ENCODE results near the gene BICRAL.
"Not testable (repeated sequence)": the region's sequence is repeated elsewhere in the genome, so short reads cannot be mapped to it uniquely, and the experiment has no call there.

The BICRAL gene

GRCh38 chr6:42764911-42765648 is 16.8 kb upstream of the BICRAL start:
- no peak for DNase-seq

DNA sequence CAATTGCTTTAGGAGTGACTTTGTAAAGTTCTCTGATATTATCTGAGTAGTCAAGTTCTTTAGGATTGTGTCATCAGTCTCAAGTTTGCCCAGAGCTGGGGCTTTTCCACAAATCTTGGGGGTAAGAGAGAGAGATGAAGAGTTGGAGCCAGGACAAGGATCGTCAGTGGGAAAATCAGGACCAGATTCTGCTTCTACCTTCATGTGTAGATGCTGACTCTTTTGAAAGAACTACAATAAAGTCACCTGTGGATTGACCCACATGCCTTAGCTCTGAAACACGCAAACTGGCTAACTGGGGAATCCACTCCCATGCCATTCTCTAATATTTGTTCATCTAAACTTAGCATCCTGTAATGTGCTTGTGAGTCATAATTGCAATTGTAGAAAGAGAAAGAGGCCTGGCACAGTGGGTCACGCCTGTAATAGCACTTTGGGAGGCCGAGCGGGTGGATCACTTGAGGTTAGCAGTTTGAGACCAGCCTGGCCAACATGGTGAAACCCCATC is 15.6 kb upstream of the BICRAL start:
- no peak for DNase-seq

- no peak for DNase-seq
Observed at GRCh38 chr6:42769051-42769450, 12.8 kb upstream of the BICRAL start.

- no peak for DNase-seq
Observed at GRCh38 chr6:42769836-42770235, 12.0 kb upstream of the BICRAL start.

- no peak for DNase-seq
Observed at GRCh38 chr6:42771741-42772100, 10.1 kb upstream of the BICRAL start.

DNA sequence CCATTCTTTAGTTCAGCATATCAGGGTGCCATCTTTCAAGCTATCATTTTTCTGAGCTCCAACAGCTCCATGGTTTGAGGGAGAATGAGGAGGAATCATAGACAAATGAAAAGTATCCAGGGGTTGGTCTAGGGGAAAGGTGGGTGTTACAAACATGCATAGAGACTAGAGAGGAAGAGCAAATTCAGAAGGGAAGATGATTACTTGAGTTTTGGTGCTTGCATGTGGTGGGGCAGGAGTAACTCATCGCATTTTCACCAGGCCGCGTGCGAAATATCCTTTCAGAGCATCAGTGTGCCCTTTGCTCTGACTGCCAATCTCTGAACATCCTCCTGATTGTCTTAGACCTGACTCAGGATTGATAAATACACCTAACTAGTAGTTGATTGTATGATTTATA is 7.7 kb upstream of the BICRAL start:
- DNase-seq = no peak

- not testable (repeated sequence) for DNase-seq
Observed at GRCh38 chr6:42774821-42775487, 6.9 kb upstream of the BICRAL start.

- no peak for DNase-seq
Observed at GRCh38 chr6:42777126-42777822, 4.6 kb upstream of the BICRAL start.

DNA sequence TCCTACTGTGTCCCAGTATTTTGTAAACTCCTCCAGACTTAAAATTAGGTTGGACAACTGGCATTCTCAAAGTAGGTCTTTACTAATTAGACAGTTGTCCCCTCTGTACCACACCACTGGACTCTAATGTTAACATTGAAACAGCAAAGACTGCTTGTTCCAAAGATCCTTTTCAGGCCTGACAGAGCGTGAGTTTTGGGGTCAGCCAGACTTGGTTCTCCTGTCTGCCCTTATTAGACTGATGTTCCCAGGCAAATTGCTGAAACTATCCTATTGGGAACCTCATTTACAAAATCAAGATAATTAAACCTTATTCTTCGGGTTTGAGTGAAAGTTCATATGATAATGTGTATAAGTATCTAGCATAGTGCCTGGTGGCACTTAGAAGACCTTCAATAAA is 3.7 kb upstream of the BICRAL start:
- no peak for DNase-seq

DNA sequence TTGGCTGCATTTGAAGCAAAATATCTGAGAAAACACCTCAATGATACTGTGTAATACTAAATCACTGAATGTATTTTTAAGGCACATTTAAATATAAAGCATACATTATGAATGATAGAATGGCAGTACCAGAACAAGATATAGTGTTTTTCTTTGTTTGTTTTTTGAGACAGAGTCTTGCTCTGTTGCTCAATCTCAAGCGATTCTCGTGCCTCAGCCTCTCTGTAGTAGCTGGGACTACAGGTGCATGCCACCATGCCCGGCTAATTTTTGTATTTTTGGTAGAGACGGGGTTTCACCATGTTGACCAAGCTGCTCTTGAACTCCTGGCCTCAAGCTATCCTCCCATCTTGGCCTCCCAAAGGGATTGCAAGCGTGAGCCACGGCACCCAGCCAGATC is 2.3 kb upstream of the BICRAL start:
- no peak for DNase-seq

DNA sequence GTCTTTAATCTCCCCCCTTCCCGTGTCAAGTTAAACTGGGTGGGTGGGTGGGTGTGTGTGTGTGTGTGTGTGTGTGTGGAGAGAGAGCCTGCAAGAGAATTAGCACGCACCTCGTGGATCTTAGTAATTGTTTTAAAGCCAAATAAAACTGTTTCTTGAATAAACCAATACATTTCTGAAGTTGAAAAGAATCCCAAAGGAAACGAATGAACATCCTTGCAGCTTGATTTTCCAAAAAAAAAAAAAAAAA is 381 bp upstream of the BICRAL start:
- peak in 1 of 2 experiments; percentile 28 for DNase-seq

DNA sequence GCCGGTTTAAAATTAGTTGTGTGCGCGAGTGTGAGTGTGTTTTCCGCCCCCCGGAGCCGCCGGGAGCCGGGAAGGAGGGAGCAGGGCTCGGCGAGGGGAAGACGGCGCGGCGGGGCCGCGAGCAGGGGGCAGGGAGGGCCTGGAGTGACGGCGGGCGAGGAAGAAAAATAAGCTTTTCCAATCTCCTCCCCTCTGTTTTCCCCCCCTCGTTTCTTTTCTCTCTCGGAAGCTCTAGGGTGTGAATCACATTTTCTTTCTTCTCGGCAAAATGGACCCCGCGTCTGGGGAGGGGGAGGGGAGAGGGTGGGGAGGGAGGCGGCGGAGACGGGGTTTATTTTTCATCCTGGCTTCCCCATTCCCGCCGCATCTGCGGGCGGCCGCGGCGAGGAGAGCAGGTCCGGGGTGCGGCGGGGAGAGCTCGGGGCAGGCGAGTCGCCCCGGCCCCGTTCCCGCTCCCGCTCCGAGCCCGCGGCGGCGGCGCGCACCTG is 881 bp downstream of the BICRAL start:
- DNase-seq = peak; percentile 63 to 75

DNA sequence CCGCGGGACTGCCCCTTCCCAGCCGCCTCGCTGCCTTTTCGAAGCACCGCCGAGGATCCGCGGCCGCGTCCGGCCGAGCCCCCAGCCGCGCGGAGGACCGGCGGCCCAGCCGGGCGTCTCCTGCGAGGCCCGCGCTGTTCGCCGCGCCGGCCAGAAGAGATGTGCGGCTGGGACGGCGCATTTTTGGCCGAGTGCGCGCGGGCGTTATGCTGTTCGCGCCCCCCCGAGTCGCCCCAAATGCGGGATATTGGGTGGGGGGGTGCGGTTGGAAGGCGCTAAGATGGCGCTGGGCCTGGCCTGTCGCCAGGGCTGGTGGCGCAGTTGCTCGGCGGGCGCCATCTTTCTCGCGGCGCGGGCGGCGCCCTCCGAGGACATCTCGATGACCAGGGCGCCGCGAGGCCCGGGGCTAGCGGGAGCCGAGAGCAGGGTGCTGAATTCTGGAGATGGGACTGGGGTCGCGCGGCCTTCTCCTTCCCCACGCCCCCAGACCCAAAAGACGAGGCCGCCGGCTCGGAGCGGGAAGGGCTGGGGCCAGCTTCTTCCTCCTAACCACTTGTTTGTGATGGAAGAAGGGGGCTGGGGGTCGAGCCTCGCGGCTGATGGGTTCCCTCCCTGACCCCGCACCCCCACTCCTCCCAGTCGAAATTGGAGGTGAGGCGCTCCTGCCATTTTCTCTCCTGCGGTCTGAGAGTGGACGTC is 1.5 kb downstream of the BICRAL start:
- peak; percentile 33 to 71 for DNase-seq

DNA sequence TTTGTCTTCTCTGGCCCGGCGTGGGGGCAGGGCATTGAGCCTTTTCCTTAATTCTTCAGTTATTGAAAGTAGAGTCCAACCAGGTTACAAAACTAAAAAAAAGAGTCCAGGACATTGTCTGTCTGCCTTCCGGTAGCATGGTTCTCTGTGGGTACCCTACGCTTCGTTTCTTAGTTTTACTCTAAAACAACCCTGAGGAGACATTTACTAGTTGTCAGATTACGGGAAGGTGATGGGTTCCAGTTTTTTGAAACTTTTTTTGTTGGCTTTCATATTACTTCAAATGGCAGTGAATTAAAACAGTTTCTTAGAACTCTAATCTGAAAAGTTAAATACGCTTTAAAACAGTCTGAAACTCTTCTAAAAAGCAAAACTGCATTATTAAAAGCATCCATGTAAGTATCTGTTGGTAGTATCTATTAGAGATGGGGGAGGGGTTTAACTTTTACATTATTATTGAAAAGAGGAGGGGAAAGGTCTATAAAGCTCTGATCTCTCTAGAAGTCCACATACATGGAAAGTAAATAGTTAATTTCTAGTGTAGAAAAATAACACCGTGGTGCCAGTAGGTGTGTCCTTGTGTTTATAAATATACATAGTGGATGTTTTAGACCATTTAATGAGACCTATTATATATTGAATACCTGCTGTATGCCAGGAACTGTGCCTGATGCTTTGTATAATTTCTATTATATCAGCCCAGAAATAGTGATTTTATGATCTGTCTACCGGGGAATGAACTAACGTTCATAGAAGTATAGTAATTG is 2.2 kb downstream of the BICRAL start:
- DNase-seq = no peak

DNA sequence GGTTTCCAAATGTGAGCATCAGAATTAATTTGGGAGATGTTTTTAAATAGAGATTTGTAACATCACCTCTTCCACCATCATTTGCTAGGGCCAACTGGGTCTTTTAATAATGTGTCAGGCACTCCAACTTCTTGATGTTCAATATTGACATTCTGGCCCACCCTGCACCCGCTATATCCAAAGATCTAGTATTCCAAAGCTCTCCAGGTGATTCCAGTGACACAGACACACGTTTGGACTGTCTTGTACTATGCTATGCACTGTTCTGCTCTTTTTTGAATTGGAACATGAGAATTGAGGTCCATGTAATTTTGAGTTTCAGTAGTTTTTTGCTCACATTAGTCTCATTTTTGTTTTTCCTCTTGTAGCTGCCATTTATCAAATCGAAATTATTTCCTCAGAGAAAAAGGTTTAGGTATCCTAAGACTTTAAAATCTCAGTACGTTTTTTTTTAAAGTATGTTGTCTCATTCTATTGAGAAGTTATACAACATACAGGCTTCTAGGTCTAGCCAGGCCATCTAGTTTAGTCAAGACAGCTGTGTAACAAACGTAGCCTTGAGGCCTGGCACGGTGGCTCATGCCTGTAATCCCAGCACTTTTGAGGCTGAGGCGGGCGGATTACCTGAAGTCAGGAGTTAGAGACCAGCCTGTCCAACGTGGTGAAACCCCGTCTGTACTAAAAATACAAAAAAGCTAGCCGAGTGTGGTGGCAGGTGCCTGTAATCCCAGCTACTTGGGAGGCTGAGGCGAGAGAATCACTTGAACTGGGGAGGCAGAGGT is 3.1 kb downstream of the BICRAL start:
- no peak for DNase-seq

DNA sequence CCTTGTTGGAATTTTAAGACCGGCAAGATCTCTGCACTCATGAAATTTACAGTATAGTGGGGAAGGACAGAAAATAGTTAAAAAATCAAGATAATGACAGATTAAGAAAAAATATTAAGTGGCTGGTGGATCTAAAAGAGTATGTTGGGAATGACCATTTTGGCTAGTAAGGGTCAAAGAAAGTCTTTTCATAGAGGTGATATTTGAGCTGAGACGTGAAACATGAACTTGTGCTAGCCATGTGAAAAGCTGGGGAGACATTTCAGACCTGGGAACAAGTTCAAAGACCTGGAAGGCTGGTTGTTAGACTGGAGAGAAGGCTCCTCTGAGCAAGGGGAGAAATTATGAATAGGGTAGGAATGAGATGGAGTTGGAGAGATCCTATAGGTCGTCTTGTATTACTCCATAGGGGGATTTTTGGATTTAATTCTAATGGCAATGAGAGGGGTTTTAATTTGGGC is 4.7 kb downstream of the BICRAL start:
- peak in 1 of 2 experiments; percentile 22 for DNase-seq

DNA sequence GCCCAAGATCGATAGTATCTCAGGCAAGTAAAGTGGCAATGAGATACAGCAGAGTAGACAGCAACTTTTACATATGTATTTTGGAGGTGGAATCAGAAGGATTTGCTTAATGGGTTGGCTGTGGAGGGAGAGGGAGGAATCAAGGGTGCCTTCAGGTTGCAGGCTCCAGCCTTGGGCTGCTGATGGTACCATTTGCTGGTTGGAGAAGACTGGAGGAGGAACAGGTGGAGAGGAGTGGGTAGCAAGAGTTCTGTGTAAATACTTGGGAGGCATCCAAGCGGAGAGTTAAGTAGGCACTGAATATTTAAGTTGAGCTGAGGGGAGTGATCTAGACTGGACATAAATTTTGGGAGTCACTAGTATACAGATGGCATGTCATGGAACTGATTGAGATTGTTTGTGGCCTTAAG is 5.2 kb downstream of the BICRAL start:
- DNase-seq = peak; percentile 95 to 97

GRCh38 chr6:42788671-42789070 is 6.8 kb downstream of the BICRAL start:
- DNase-seq = no peak

DNA sequence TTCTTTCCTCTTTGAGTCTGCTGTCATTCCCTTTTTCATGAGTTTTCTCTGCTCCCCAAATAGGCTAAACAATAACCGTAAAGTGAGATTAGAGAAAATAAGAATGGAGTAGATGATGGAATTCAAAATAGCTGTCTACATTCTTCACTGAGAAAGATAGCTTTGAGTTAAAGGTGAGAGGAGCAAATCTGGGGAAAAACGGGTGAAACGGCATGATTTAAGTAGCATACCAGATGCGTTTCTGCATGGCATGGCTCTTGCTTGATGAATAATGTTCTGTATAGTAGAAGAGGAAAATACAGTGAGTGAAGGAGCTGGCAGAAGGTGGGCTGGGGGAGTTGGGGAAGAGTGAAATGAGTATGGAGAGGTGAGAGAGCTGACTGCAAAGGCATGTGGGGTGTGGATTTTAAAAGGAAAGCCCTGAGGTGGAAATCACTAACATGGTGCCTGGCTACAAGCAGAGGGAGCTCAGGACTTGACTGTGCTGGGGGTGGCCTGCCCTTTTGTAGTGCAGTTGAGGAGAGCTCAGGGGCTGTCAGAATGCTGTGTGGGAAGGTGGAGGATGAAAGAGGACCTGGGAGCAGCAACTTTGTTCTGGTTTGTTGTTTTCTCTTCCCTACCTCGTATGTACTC is 8.8 kb downstream of the BICRAL start:
- no peak for DNase-seq

DNA sequence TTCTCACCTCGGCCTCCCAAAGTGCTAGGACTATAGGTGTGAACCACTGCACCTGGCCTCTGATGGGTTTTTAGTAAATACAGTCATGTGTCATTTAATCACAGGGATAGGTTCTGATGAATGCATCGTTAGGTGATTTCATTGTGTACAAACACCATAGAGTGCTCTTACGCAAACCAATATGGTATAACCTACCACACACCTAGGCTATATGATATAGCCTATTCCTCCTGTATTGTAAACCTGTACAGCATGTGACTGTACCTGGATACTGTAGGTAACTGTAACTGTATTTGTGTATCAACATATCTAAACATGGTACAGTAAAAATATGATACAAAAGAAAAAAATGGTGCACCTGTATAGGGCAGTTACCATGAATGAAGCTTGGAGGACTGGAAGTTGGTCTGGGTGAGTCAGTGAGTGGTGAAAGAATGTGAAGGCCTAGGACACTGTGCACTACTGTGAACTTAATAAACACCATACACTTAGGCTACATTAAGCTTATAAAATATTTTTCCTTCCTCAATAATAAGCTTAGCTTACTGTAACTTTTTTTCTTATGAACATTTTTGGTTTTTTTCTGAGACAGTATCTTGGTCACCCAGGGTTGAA is 10.0 kb downstream of the BICRAL start:
- DNase-seq = no peak

- DNase-seq = no peak
Observed at GRCh38 chr6:42795651-42796050, 13.8 kb downstream of the BICRAL start.
